ENCODE measurements around the gene CTU2. TPM values are rescaled to one million over a fixed set of nuclear protein-coding genes. Genes with fewer than 3 reads are reported as not detected.

CTU2 gene
- total RNA-seq, 2 donors from 2014 or later, result 22.4 to 33.6 TPM

- Mint-ChIP-seq H3K36me3 (ENCODE audit: low read depth) (peaks cover 5% of the 10 kb centered on the region), H3K4me1 (peaks cover 47% of the 10 kb centered on the region), H3K4me3 (peak overlapping the region; percentile 97), H3K27me3 (no peaks in the 10 kb centered on the region), H3K27ac (peak overlapping the region; percentile 98)
- peak; percentile 2 for ATAC-seq
- H3K9me3 ChIP-seq (ENCODE audit: control insufficient read depth, low read length, poor library complexity, severe bottlenecking), result no peaks in the 10 kb centered on the region
- DNase-seq, result peak in 1 of 3 donors; percentile 34
These were observed 1.1 kb upstream of the CTU2 start for GRCh38 chr16:88705076-88705684.

DNA sequence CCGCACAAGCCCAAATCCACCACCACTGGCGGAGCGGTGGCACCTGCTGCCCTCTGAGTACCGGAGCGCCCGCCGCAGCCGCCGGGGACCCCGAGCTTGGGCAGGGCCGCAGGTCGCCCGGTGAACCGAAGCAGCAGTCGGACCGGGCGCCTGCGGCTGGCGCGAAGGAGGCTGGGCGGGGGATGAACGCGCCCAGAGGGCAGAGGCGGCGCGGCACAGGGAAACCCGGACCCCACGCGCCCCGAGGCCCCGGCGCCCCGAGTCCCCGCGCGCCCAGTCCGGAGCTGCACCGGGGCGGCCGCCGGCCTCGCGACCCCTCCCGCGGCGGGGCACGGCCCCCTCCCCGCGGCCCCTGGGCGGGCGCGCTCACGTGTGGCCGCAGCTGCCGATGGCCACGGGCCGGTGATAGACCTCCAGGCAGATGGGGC lies 488 bp upstream of the CTU2 start:
- no peaks in the 10 kb centered on the region for H3K9me3 ChIP-seq (ENCODE audit: control insufficient read depth, low read length, poor library complexity, severe bottlenecking)
- H3K27me3 Mint-ChIP-seq, result no peaks in the 10 kb centered on the region
- H3K27ac Mint-ChIP-seq, result peak overlapping the region; percentile 98
- peak overlapping the region; percentile 97 for H3K4me3 Mint-ChIP-seq
- no peak for DNase-seq
- peaks cover 5% of the 10 kb centered on the region for H3K36me3 Mint-ChIP-seq (ENCODE audit: low read depth)
- H3K4me1 Mint-ChIP-seq, result peaks cover 48% of the 10 kb centered on the region
- no peak for ATAC-seq

GRCh38 chr16:88706965-88707826 lies 893 bp downstream of the CTU2 start:
- no peaks in the 10 kb centered on the region for H3K27me3 Mint-ChIP-seq
- ATAC-seq (no peak), DNase-seq (no peak)
- no peaks in the 10 kb centered on the region for H3K9me3 ChIP-seq (ENCODE audit: control insufficient read depth, low read length, poor library complexity, severe bottlenecking)
- peaks cover 43% of the 10 kb centered on the region for H3K4me1 Mint-ChIP-seq
- H3K27ac Mint-ChIP-seq, result peak overlapping the region; percentile 74
- H3K36me3 Mint-ChIP-seq (ENCODE audit: low read depth), result peaks cover 3% of the 10 kb centered on the region
- peak overlapping the region; percentile 88 for H3K4me3 Mint-ChIP-seq

- Mint-ChIP-seq H3K27me3 (no peaks in the 10 kb centered on the region), H3K4me3 (no peak overlapping the region), H3K36me3 (ENCODE audit: low read depth) (no peaks in the 10 kb centered on the region), H3K4me1 (peaks cover 17% of the 10 kb centered on the region), H3K27ac (no peak overlapping the region)
- ATAC-seq (no peak), DNase-seq (no peak)
- H3K9me3 ChIP-seq (ENCODE audit: control insufficient read depth, low read length, poor library complexity, severe bottlenecking), result no peaks in the 10 kb centered on the region
These were observed 4.3 kb downstream of the CTU2 start for GRCh38 chr16:88710556-88710955.

DNA sequence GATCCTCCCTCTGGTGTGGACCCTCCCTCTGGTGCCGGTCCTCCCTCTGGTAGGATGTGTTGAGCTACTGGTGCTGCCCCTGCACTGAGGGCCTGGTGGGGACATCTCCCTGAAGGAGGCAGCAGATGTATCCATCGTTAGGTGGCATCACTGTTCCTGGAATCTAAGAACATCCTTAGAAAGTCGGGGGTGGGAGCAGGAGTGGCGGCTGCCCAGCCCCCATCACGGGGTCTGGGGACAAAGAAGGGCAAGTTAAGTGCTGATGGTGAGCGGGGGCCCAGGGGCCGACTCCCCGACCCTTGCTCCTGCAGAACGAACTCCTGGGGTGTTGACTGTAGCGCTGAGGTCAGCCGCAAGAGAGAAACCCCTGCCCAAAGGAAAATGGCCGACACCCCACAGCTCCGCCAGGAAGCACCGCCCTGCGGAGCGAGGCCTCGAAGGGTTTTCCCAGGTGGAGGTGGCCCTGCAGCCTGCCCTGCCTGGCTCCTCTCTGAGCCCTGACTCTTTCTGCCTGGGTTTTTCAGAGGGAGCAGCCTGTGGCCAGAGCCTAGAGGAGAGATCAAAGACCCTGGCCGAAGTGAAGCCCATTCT lies 5.5 kb downstream of the CTU2 start:
- no peaks in the 10 kb centered on the region for H3K9me3 ChIP-seq (ENCODE audit: control insufficient read depth, low read length, poor library complexity, severe bottlenecking)

DNA sequence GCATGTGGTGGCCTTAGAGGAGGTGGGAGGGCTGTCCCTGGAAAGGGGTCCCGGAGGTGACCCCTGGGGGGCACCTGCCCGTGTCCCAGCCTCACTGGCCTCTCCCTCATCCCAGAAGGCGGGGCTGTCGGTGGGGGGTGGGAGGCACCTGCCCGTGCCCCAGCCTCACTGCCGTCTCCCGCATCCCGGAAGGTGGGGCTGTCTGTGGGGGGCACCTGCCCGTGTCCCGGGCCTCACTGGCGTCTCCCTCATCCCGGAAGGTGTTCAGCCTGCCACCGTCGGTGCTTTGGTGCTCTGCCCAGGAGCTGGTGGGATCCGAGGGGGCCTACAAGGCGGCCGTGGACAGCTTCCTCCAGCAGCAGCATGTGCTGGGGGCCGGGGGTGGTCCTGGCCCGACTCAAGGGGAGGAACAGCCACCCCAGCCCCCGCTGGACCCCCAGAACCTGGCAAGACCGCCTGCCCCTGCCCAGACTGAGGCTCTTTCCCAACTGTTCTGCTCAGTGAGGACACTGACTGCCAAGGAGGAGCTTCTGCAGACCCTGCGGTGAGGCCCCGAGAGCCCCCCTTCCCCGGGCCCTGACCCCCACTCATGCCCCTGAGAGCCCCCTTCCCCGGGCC lies 6.2 kb downstream of the CTU2 start:
- no peaks in the 10 kb centered on the region for H3K9me3 ChIP-seq (ENCODE audit: control insufficient read depth, low read length, poor library complexity, severe bottlenecking)
- no peak for DNase-seq
- Mint-ChIP-seq H3K4me1 (peaks cover 8% of the 10 kb centered on the region), H3K27me3 (no peaks in the 10 kb centered on the region), H3K4me3 (no peak overlapping the region), H3K27ac (no peak overlapping the region), H3K36me3 (ENCODE audit: low read depth) (no peaks in the 10 kb centered on the region)
- no peak for ATAC-seq

More for the DNA sequence above, 5.5 kb downstream of the CTU2 start:
- Mint-ChIP-seq H3K4me3 (no peak overlapping the region), H3K36me3 (ENCODE audit: low read depth) (no peaks in the 10 kb centered on the region), H3K27ac (peak overlapping the region; percentile 53), H3K27me3 (no peaks in the 10 kb centered on the region), H3K4me1 (peaks cover 14% of the 10 kb centered on the region)
- ATAC-seq (no peak), DNase-seq (no peak)

DNA sequence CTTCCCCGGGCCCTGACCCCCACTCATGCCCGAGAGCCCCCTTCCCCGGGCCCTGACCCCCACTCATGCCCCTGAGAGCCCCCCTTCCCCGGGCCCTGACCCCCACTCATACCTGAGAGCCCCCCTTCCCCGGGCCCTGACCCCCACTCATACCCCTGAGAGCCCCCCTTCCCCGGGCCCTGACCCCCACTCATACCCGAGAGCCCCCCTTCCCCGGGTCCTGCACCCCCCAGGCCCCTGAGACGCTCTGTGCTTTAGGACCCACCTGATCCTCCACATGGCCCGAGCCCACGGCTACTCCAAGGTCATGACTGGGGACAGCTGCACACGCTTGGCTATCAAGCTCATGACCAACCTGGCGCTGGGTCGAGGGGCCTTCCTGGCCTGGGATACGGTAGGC lies 6.8 kb downstream of the CTU2 start:
- Mint-ChIP-seq H3K4me3 (no peak overlapping the region), H3K4me1 (peaks cover 10% of the 10 kb centered on the region), H3K27ac (no peak overlapping the region), H3K27me3 (no peaks in the 10 kb centered on the region), H3K36me3 (ENCODE audit: low read depth) (no peaks in the 10 kb centered on the region)
- no peak for DNase-seq
- H3K9me3 ChIP-seq (ENCODE audit: control insufficient read depth, low read length, poor library complexity, severe bottlenecking), result no peaks in the 10 kb centered on the region
- no peak for ATAC-seq

DNA sequence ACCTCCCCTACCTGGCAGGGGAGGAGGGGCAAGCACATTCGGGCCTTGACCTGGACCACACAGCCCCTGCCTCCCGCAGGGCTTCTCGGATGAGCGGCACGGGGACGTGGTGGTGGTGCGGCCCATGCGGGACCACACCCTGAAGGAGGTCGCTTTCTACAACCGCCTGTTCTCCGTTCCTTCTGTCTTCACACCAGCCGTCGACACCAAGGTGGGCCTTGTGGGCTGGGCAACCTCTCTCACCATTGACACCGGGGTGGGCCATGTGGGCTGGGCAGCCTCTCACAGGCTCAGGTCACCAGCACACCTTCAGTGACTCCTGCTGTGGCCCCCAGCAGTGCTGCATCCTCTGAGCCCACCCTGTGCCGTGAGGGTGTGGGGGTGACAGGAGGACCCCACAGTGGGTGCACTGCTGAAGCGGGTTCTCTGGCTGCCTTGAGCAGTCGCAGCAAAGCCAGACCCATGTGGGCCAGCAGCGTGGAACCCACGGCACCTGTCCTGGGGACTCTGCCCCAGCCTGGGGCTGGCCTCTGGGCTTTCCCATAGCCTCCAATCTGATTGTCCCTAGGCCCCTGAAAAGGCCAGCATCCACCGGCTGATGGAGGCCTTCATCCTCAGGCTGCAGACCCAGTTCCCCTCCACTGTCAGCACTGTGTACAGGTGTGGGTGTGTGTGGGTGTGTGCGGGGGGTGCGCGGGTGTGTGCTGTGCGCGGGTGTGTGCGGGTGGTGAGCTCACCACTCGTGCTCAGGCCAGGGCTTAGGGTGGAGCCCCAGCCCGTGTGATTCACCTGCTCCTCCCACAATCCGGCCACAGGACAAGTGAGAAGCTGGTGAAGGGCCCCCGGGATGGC lies 7.5 kb downstream of the CTU2 start:
- Mint-ChIP-seq H3K27ac (no peak overlapping the region), H3K4me1 (peaks cover 10% of the 10 kb centered on the region), H3K27me3 (no peaks in the 10 kb centered on the region), H3K36me3 (ENCODE audit: low read depth) (no peaks in the 10 kb centered on the region), H3K4me3 (no peak overlapping the region)
- no peaks in the 10 kb centered on the region for H3K9me3 ChIP-seq (ENCODE audit: control insufficient read depth, low read length, poor library complexity, severe bottlenecking)
- DNase-seq (no peak), ATAC-seq (no peak)

DNA sequence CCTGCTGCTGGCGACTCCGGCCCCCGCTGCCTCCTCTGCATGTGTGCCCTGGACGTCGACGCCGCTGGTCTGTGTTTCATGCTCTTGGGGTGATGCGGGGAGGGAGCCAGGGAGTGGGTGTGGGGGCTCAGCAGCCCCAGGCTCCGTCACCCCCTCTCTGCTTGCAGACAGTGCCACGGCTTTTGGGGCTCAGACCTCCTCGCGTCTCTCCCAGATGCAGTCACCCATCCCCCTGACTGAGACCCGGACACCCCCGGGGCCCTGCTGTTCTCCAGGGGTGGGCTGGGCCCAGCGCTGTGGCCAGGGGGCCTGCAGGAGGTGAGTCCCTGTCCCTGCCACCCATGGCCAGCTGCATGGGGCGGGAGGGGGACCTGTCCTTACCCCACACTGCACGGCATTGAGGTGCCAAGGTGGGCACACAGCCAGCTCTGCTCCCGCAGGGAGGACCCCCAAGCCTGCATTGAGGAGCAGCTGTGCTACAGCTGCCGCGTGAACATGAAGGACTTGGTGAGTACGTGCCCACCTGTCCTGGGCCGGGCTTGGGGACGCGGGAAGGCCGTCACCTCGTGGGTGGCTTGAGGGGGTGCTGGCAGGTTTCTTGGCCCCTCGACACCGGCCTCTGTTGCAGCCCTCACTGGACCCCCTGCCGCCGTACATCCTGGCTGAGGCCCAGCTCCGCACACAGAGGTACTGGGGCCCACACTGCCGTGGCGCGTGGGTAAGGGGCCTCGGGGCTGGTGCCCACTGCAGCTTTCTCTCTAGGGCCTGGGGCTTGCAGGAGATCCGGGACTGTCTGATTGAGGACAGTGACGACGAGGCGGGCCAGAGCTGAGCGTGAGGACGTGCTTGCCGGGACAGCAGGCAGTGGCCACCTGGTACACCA lies 8.4 kb downstream of the CTU2 start:
- Mint-ChIP-seq H3K4me3 (no peak overlapping the region), H3K36me3 (ENCODE audit: low read depth) (no peaks in the 10 kb centered on the region), H3K27ac (no peak overlapping the region), H3K4me1 (peaks cover 10% of the 10 kb centered on the region), H3K27me3 (no peaks in the 10 kb centered on the region)
- H3K9me3 ChIP-seq (ENCODE audit: control insufficient read depth, low read length, poor library complexity, severe bottlenecking), result no peaks in the 10 kb centered on the region
- ATAC-seq, result no peak
- DNase-seq, result no peak

- Mint-ChIP-seq H3K27ac (no peak overlapping the region), H3K4me1 (peaks cover 9% of the 10 kb centered on the region), H3K4me3 (no peak overlapping the region), H3K36me3 (ENCODE audit: low read depth) (no peaks in the 10 kb centered on the region), H3K27me3 (no peaks in the 10 kb centered on the region)
- DNase-seq (no peak), ATAC-seq (no peak)
- H3K9me3 ChIP-seq (ENCODE audit: control insufficient read depth, low read length, poor library complexity, severe bottlenecking), result no peaks in the 10 kb centered on the region
These were observed 9.2 kb downstream of the CTU2 start for GRCh38 chr16:88715312-88716190.

- DNase-seq (no peak), ATAC-seq (no peak)
- Mint-ChIP-seq H3K4me3 (no peak overlapping the region), H3K36me3 (ENCODE audit: low read depth) (no peaks in the 10 kb centered on the region), H3K27ac (no peak overlapping the region), H3K4me1 (peaks cover 8% of the 10 kb centered on the region), H3K27me3 (no peaks in the 10 kb centered on the region)
- no peaks in the 10 kb centered on the region for H3K9me3 ChIP-seq (ENCODE audit: control insufficient read depth, low read length, poor library complexity, severe bottlenecking)
These were observed 9.9 kb downstream of the CTU2 start for GRCh38 chr16:88716201-88716600.

Measured in T-helper 17 cell (primary cell).